ENCODE results near the gene ATG7. TPM values are rescaled to one million over a fixed set of nuclear protein-coding genes. Genes with fewer than 3 reads are reported as not detected.
A peak's percentile ranks its signal among the peaks of the same experiment; 100 is the strongest.

Gene ATG7
- total RNA-seq, 1 donor from 2014 or later = 31.3 TPM

- Histone ChIP-seq H3K27me3 (ENCODE audit: control insufficient read depth, insufficient read depth, low read length) (no peaks in the 10 kb centered on the region), H3K4me3 (ENCODE audit: low read depth, low read length) (no peak overlapping the region), H3K36me3 (ENCODE audit: control insufficient read depth, insufficient read depth, low read length) (no peaks in the 10 kb centered on the region)
- no peak for DNase-seq (ENCODE audit: low read depth)
- TF ChIP-seq CTCF (IDR thresholded peaks at IDR 0.05; ENCODE audit: insufficient read depth, low read length, poor library complexity, severe bottlenecking) = no peak
These were observed 15.9 kb downstream of the ATG7 start for GRCh38 chr3:11288021-11288491.

DNA sequence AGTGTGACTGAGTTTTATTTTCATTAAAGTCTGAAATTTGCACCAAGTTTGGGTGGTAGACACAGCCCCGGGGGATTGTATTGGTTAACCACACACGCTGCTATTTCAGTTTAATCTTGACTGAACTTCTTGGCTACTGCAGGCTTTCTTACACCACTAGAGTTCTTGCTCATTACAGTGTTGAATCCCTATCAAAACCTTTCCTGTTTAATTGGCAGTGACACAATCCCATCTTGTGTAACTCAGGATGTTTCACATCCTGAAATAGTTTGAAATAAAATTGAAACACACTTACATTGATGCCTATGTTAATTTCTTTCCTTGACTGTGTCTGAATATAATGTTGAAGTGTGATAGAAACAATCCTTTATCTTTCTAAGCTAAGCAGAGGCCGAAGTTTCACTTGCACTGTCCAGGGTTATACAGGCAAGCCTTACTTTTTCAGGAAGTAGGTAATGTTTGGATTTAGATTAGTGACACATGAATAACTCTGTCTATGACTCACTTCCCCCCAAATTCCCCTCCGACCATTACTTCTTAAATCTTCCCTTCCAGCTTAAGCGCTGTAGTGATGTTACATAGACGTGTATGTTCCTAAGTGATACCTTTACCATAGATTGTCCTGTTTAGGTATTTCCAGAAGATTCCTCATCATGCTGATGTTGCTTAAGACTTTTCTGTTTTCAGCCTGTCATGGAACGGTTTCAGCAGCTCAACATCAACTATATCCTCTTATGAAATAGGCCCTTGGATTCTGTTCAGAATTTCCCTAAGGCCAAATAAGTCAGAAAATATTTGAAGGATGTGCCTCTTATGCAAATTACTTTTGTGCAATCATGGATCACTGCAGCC, 16.8 kb downstream of the ATG7 start:
- H3K27me3 ChIP-seq (ENCODE audit: control insufficient read depth, insufficient read depth, low read length) = no peaks in the 10 kb centered on the region
- no peak overlapping the region for H3K4me3 ChIP-seq (ENCODE audit: low read depth, low read length)
- TF ChIP-seq CTCF (IDR thresholded peaks at IDR 0.05; ENCODE audit: insufficient read depth, low read length, poor library complexity, severe bottlenecking) = no peak
- H3K36me3 ChIP-seq (ENCODE audit: control insufficient read depth, insufficient read depth, low read length) = no peaks in the 10 kb centered on the region
- peak; percentile 81 for DNase-seq (ENCODE audit: low read depth)

DNA sequence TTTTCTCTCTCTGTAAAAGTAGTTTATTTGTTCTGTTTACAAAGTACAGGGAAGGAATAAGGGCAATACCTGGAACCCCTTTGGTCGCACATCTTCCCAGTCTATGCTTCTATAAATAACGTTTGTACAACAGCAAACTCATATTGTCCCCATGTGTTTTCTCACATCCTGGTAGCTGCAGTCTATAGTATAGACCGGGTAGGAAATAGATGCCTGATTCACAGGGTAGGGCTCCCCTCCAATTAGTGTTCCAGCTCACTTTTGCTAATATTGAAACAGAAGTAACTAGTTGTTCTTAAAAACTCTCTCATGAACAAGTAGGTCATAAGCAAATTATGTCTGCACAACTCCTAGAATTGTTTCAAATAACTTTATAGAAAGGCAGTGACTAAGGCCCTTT, 17.7 kb downstream of the ATG7 start:
- no peaks in the 10 kb centered on the region for H3K36me3 ChIP-seq (ENCODE audit: control insufficient read depth, insufficient read depth, low read length)
- no peak for DNase-seq (ENCODE audit: low read depth)
- no peak overlapping the region for H3K4me3 ChIP-seq (ENCODE audit: low read depth, low read length)
- TF ChIP-seq CTCF (IDR thresholded peaks at IDR 0.05; ENCODE audit: insufficient read depth, low read length, poor library complexity, severe bottlenecking) = no peak
- H3K27me3 ChIP-seq (ENCODE audit: control insufficient read depth, insufficient read depth, low read length) = no peaks in the 10 kb centered on the region

- no peak for DNase-seq (ENCODE audit: low read depth)
- no peak for TF ChIP-seq CTCF (IDR thresholded peaks at IDR 0.05; ENCODE audit: insufficient read depth, low read length, poor library complexity, severe bottlenecking)
- no peak overlapping the region for H3K4me3 ChIP-seq (ENCODE audit: low read depth, low read length)
- no peaks in the 10 kb centered on the region for H3K36me3 ChIP-seq (ENCODE audit: control insufficient read depth, insufficient read depth, low read length)
- H3K27me3 ChIP-seq (ENCODE audit: control insufficient read depth, insufficient read depth, low read length) = no peaks in the 10 kb centered on the region
These were observed 18.8 kb downstream of the ATG7 start for GRCh38 chr3:11290743-11291680.

DNA sequence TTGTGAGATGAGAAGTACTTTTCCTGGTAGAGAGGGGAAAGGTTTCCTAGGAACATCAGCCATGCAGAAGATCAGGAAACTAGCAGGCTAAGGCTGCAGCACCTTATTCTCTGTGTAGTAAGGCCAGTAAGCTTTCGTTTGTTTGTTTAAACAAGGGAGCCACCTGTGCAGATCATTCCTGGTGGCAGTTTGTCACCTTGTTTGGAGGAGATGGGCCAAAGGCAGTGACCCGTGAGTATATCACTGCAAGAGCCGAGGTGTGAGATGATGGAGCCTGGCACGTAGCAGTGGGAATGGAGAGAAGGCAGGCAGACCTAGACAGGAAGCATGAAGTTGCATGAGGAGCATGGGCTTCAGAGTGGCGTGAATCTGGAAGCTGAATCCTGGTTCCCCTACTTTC, 19.6 kb downstream of the ATG7 start:
- Histone ChIP-seq H3K36me3 (ENCODE audit: control insufficient read depth, insufficient read depth, low read length) (no peaks in the 10 kb centered on the region), H3K27me3 (ENCODE audit: control insufficient read depth, insufficient read depth, low read length) (no peaks in the 10 kb centered on the region), H3K4me3 (ENCODE audit: low read depth, low read length) (no peak overlapping the region)
- TF ChIP-seq CTCF (IDR thresholded peaks at IDR 0.05; ENCODE audit: insufficient read depth, low read length, poor library complexity, severe bottlenecking) = no peak
- DNase-seq (ENCODE audit: low read depth) = no peak

Data from kidney epithelial cell (primary cell).